GM19193 (cell line): ENCODE results near the gene TTLL11.

Experiments used
- POLR2A ChIP-seq: IDR thresholded peaks from 4 replicates; pipeline ENCODE4 v1.6.1; 2011; ENCODE audit not compliant: insufficient read depth, insufficient read length; ENCODE audit errors: extremely low read depth

Gene TTLL11

GRCh38 chr9:122078557-122078956, 14.6 kb downstream of the TTLL11 start:
- TF ChIP-seq POLR2A: no peak

- TF ChIP-seq POLR2A: no peak
Observed at GRCh38 chr9:122076773-122077172, 16.3 kb downstream of the TTLL11 start.

- no peak for TF ChIP-seq POLR2A
Observed at GRCh38 chr9:122076117-122076516, 17.0 kb downstream of the TTLL11 start.

GRCh38 chr9:122075135-122076030, 17.7 kb downstream of the TTLL11 start:
- TF ChIP-seq POLR2A: no peak

GRCh38 chr9:122071715-122072114, 21.4 kb downstream of the TTLL11 start:
- no peak for TF ChIP-seq POLR2A

GRCh38 chr9:122070728-122071515, 22.2 kb downstream of the TTLL11 start:
- TF ChIP-seq POLR2A: no peak

- no peak for TF ChIP-seq POLR2A
Observed at GRCh38 chr9:122065923-122066629, 27.0 kb downstream of the TTLL11 start.

- no peak for TF ChIP-seq POLR2A
Observed at GRCh38 chr9:122060481-122060880, 32.6 kb downstream of the TTLL11 start.

- TF ChIP-seq POLR2A: no peak
Observed at GRCh38 chr9:122059955-122060324, 33.2 kb downstream of the TTLL11 start.

- no peak for TF ChIP-seq POLR2A
Observed at GRCh38 chr9:122059214-122059954, 33.7 kb downstream of the TTLL11 start.

- no peak for TF ChIP-seq POLR2A
Observed at GRCh38 chr9:122058709-122059108, 34.4 kb downstream of the TTLL11 start.

- TF ChIP-seq POLR2A: no peak
Observed at GRCh38 chr9:122058051-122058450, 35.1 kb downstream of the TTLL11 start.

GRCh38 chr9:122057211-122057610, 35.9 kb downstream of the TTLL11 start:
- TF ChIP-seq POLR2A: no peak

- no peak for TF ChIP-seq POLR2A
Observed at GRCh38 chr9:122056484-122056883, 36.6 kb downstream of the TTLL11 start.
